Measurements from ENCODE around the gene RAB4A. TPM values are rescaled to one million over a fixed set of nuclear protein-coding genes. Genes with fewer than 3 reads are reported as not detected.

RAB4A gene
- total RNA-seq, 1 experiment from 2014 or later, result 66.7 TPM

DNA sequence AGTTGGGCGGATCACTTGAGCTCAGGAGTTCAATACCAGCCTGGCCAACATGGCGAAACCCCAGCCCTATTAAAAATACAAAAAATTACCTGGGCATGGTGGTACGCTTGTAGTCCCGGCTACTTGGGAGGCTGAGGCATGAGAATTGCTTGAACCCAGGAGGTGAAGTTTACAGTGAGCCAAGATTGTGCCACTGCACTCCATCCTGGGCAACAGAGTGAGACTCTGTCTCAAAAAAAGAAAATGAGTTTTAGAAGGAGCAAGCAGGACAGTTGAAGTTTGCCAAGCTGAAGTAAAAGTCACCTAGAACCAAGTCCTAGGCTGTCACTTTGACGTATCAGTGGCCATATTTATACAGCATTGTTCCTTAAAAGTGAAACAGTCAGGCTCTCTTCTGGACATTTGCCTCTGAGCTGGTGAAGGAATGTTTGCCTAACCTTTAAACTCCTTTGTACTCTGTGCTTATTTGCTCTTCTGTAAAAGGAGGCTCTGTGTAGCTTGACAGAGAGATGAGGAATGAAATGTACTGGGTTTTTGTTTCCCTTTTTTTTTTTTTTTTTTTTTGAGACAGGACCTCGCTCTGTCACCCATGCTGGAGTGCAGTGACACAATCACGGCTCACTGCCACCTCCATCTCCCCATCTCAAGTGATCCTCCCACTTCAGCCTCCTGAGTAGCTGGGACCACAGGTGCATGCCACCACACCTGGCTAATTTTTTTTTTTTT lies 2.8 kb downstream of the RAB4A start:
- H2AFZ ChIP-seq (ENCODE audit: low read length), result no peak overlapping the region
- WGBS (ENCODE audit: extremely low coverage, insufficient read length, low lambda C conversion rate), result no CpG with 5 or more reads among the region's 7 CpGs
- H4K8ac ChIP-seq (replicated peaks; ENCODE audit: insufficient read length, low read depth, low read length), result no peak overlapping the region
- H4K5ac ChIP-seq (ENCODE audit: insufficient read length, low read depth, low read length), result no peak overlapping the region
- no peak overlapping the region for H2BK5ac ChIP-seq (ENCODE audit: insufficient read length, low read length)
- H3K27ac ChIP-seq (ENCODE audit: insufficient read length, low read depth, low read length), result no peak overlapping the region
- peaks cover 19% of the 10 kb centered on the region; the same call in 1 of the 2 replicates for H3K79me2 ChIP-seq (ENCODE audit: insufficient read depth, low read length)
- no peak overlapping the region for H3K18ac ChIP-seq (ENCODE audit: insufficient read length, low read depth, low read length)
- no peak overlapping the region for H2BK12ac ChIP-seq (ENCODE audit: insufficient read length, low read depth, low read length)
- H3K23me2 ChIP-seq (ENCODE audit: insufficient read length, low read depth, low read length, poor library complexity, severe bottlenecking), result peaks cover 15% of the 10 kb centered on the region
- H3T11ph ChIP-seq (ENCODE audit: low read length), result no peak overlapping the region
- H3K36me3 Mint-ChIP-seq (ENCODE audit: insufficient read depth in 1 of 3, low read depth in 3 of 3), result peaks cover 0 to 2% (median 0%) of the 10 kb centered on the region in 3 experiments; a peak in 4 of 7 replicates
- no peak overlapping the region for H3K4ac ChIP-seq (ENCODE audit: low read depth, low read length)
- peaks cover 28 to 32% of the 10 kb centered on the region in 2 experiments for H3K4me1 Mint-ChIP-seq
- no peak overlapping the region for H3K4me3 Mint-ChIP-seq
- H2BK20ac ChIP-seq (ENCODE audit: low read depth, low read length, poor library complexity, severe bottlenecking), result no peak overlapping the region
- H4K91ac ChIP-seq (ENCODE audit: insufficient read length, low read depth, low read length), result no peak overlapping the region
- no peak overlapping the region for H3K14ac ChIP-seq (ENCODE audit: insufficient read depth, low read length)
- H3K27me3 ChIP-seq (ENCODE audit: insufficient read depth, low read length), result no peaks in the 10 kb centered on the region
- H2BK120ac ChIP-seq (ENCODE audit: low read depth, low read length, poor library complexity, severe bottlenecking), result no peak overlapping the region
- no peak overlapping the region for H3K56ac ChIP-seq (ENCODE audit: insufficient read length, low read depth, low read length)
- DNase-seq, result no peak
- no peaks in the 10 kb centered on the region for H4K20me1 ChIP-seq (ENCODE audit: control insufficient read depth, insufficient read depth, insufficient read length)
- peaks cover 2 to 4% of the 10 kb centered on the region in 2 experiments; a peak in 2 of 5 replicates for H3K9me3 Mint-ChIP-seq
- peaks cover 7% of the 10 kb centered on the region; the same call in 1 of the 2 replicates for H3K4me1 ChIP-seq (ENCODE audit: insufficient read depth, low read length)
- no peak overlapping the region for H2BK15ac ChIP-seq (ENCODE audit: low read depth, low read length)
- no peak overlapping the region for H2AK5ac ChIP-seq (ENCODE audit: insufficient read length, low read length)
- H3K79me1 ChIP-seq (ENCODE audit: insufficient read depth, low read depth, low read length, poor library complexity, severe bottlenecking), result peaks cover 9% of the 10 kb centered on the region
- H3K27me3 Mint-ChIP-seq (ENCODE audit: low read depth), result peaks cover 14% of the 10 kb centered on the region
- no peaks in the 10 kb centered on the region for H3K9me3 ChIP-seq (ENCODE audit: control insufficient read depth, low read depth, low read length)
- no peak overlapping the region for H3K9ac ChIP-seq (ENCODE audit: extremely low read depth, insufficient read length, low read length)
- TF ChIP-seq, protein P1, sequence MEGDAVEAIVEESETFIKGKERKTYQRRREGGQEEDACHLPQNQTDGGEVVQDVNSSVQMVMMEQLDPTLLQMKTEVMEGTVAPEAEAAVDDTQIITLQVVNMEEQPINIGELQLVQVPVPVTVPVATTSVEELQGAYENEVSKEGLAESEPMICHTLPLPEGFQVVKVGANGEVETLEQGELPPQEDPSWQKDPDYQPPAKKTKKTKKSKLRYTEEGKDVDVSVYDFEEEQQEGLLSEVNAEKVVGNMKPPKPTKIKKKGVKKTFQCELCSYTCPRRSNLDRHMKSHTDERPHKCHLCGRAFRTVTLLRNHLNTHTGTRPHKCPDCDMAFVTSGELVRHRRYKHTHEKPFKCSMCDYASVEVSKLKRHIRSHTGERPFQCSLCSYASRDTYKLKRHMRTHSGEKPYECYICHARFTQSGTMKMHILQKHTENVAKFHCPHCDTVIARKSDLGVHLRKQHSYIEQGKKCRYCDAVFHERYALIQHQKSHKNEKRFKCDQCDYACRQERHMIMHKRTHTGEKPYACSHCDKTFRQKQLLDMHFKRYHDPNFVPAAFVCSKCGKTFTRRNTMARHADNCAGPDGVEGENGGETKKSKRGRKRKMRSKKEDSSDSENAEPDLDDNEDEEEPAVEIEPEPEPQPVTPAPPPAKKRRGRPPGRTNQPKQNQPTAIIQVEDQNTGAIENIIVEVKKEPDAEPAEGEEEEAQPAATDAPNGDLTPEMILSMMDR (conservative IDR thresholded peaks at IDR 0.05), result no peak
- no peak overlapping the region for H3K27ac Mint-ChIP-seq
- H3K4me2 ChIP-seq (ENCODE audit: insufficient read depth, insufficient read length, low read length), result no peak overlapping the region
- no peak overlapping the region for H3K23ac ChIP-seq (ENCODE audit: insufficient read length, low read depth, low read length)
